Right lobe of liver (tissue), 4 donors: ENCODE results near the gene FILIP1L.

Experiments
- CTCF ChIP-seq, 4 donors: fragments of 200-600 bp in 3 of 4; fragments of 450-650 bp in 1 of 4; IDR thresholded peaks; one replicate each; pipeline versions ENCODE4 v1.5.1 to v1.8.0; 2016 to 2022; ENCODE audit warnings: antibody characterized with exemption in 4 of 4, mild to moderate bottlenecking in 2 of 4
- POLR2A ChIP-seq: fragments of 450-650 bp; IDR thresholded peaks from one replicate; pipeline ENCODE4 v1.6.1; 2017; ENCODE audit warnings: antibody characterized with exemption, mild to moderate bottlenecking
- donor health status: DM: no; HTN: no; CAD: no.
- donor health status: DM: no; HTN: no; CAD: no.
- donor health status: DM: no; HTN: yes; CAD: no.

- TF ChIP-seq POLR2A (no peak), CTCF (IDR thresholded peaks at IDR 0.05) (no peak)
Measured at GRCh38 chr3:99974989-99975388, 139.3 kb downstream of the FILIP1L start.
